ENCODE measurements around the gene TIGD3. TPM values are rescaled to one million over a fixed set of nuclear protein-coding genes. Genes with fewer than 3 reads are reported as not detected.

TIGD3 gene
- total and polyA plus RNA-seq, 2 of the 13 experiments (the other 11 are each of a cell fraction or from before 2014, with no cell fraction given) = 0.49 to 4.9 TPM

- TF ChIP-seq ZBTB10 (CRISPR knock-in tag; IDR thresholded peaks at IDR 0.05; ENCODE audit: borderline replicate concordance) = no peak
- no peak for TF ChIP-seq GATA4 (IDR thresholded peaks at IDR 0.05; ENCODE audit: borderline replicate concordance, low read depth)
- TF ChIP-seq ZNF562 (CRISPR knock-in tag; IDR thresholded peaks at IDR 0.05; ENCODE audit: borderline replicate concordance) = no peak
- no peak for TF ChIP-seq FOXP1 (IDR thresholded peaks at IDR 0.05)
- no peak for TF ChIP-seq FOXP1 (CRISPR knock-in tag; IDR thresholded peaks at IDR 0.05)
- no peak for TF ChIP-seq E2F2 (CRISPR knock-in tag; IDR thresholded peaks at IDR 0.05; ENCODE audit: borderline replicate concordance)
- TF ChIP-seq SMAD1 (CRISPR knock-in tag; IDR thresholded peaks at IDR 0.05; ENCODE audit: borderline replicate concordance, low read depth) = no peak
- TF ChIP-seq MBNL3 (CRISPR knock-in tag; conservative IDR thresholded peaks at IDR 0.05) = no peak
- no peak for TF ChIP-seq DBP (CRISPR knock-in tag; IDR thresholded peaks at IDR 0.05; ENCODE audit: not compliant biosample characterization)
- no peak for TF ChIP-seq CBX2 (IDR thresholded peaks at IDR 0.05; ENCODE audit: low read depth, low read length)
- no peak for TF ChIP-seq CBX2 (CRISPR knock-in tag; IDR thresholded peaks at IDR 0.05; ENCODE audit: low read depth)
These were observed 43.9 kb downstream of the TIGD3 start (continued) for GRCh38 chr11:65398362-65398910.
